GM12891 (cell line): ENCODE measurements around the gene PDGFD.

Source experiments
- DNase-seq: peaks from one replicate; pipeline ENCODE4 v3.0.0; 2011; ENCODE audit warnings: low spot score; ENCODE audit not compliant: insufficient read length
- FAIRE-seq: peaks from 2 replicates; lab custom pipeline; 2011; peaks lifted over from hg19 to GRCh38; lab: Jason Lieb, UNC
- PAX5 ChIP-seq: IDR thresholded peaks from 2 replicates; pipeline ENCODE4 v1.6.1; 2011; ENCODE audit warnings: low read length, moderate library complexity, mild to moderate bottlenecking; ENCODE audit not compliant: insufficient read depth, severe bottlenecking
- POLR2A ChIP-seq: IDR thresholded peaks from 2 replicates; pipeline ENCODE4 v1.6.1; 2011; ENCODE audit warnings: low read depth, low read length, control low read depth
- POLR2AphosphoS5 ChIP-seq: IDR thresholded peaks from 2 replicates; pipeline ENCODE4 v1.6.1; 2011; ENCODE audit warnings: low read depth, low read length, control low read depth
- POU2F2 ChIP-seq: IDR thresholded peaks from 2 replicates; pipeline ENCODE4 v1.6.1; 2011; ENCODE audit warnings: low read depth, mild to moderate bottlenecking, control low read depth, low read length, moderate library complexity
- SPI1 ChIP-seq: IDR thresholded peaks from 2 replicates; pipeline ENCODE4 v1.6.1; 2011; ENCODE audit warnings: low read depth, low read length, control low read depth
- TAF1 ChIP-seq: IDR thresholded peaks from 2 replicates; pipeline ENCODE4 v1.6.1; 2011; ENCODE audit warnings: low read depth, low read length, control low read depth

Gene PDGFD

GRCh38 chr11:103940551-103940950 lies 223.4 kb downstream of the PDGFD start:
- no peak for FAIRE-seq
- no peak for DNase-seq
- TF ChIP-seq TAF1 (no peak), PAX5 (no peak), POLR2A (no peak), POU2F2 (no peak), SPI1 (no peak), POLR2AphosphoS5 (no peak)

DNA sequence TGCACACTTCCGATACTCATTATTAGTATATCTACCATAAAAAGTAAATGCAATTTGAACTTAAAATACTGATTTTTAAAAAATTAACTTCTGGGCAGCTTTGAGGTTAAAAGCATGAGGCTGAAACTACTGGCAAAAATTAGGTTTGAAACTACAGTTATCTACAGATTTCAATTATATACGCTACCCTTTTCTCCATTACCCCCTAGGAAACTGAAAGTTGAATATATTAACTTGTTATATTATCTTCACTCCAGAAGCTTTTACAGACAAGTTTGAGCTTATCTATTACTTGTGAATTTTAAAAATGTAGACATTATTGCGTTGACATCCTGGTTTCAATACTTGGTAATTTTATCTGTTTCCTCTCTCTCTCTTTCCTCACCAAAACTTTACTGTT lies 224.3 kb downstream of the PDGFD start:
- FAIRE-seq, result no peak
- no peak for DNase-seq
- TF ChIP-seq POLR2A (no peak), POLR2AphosphoS5 (no peak), PAX5 (no peak), TAF1 (no peak), SPI1 (no peak), POU2F2 (no peak)

DNA sequence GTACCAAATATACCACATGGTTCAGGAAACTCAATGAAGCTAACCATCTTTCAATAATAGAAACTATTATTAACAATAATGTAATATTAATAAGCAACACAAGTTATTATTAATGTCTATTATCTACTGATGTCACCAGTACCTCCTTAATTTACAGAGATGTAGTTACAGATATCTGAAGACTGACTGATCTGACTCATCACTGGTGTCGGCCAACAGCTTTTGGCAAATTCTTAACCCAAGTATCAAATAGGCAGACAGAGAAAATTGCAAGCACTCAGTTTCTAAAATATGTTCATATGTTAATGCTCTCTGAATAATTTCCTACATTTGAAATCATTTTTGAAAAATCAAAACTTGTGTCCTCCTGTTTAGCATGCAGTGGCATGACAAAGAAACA lies 227.9 kb downstream of the PDGFD start:
- FAIRE-seq, result no peak
- no peak for DNase-seq
- TF ChIP-seq POLR2AphosphoS5, result no peak
- no peak for TF ChIP-seq PAX5
- no peak for TF ChIP-seq TAF1
- no peak for TF ChIP-seq SPI1
- no peak for TF ChIP-seq POU2F2
- TF ChIP-seq POLR2A, result no peak

GRCh38 chr11:103935219-103935618 lies 228.7 kb downstream of the PDGFD start:
- TF ChIP-seq PAX5, result no peak
- TF ChIP-seq POLR2AphosphoS5, result no peak
- no peak for TF ChIP-seq TAF1
- TF ChIP-seq POU2F2, result no peak
- no peak for TF ChIP-seq POLR2A
- no peak for TF ChIP-seq SPI1
- FAIRE-seq (no peak), DNase-seq (no peak)

DNA sequence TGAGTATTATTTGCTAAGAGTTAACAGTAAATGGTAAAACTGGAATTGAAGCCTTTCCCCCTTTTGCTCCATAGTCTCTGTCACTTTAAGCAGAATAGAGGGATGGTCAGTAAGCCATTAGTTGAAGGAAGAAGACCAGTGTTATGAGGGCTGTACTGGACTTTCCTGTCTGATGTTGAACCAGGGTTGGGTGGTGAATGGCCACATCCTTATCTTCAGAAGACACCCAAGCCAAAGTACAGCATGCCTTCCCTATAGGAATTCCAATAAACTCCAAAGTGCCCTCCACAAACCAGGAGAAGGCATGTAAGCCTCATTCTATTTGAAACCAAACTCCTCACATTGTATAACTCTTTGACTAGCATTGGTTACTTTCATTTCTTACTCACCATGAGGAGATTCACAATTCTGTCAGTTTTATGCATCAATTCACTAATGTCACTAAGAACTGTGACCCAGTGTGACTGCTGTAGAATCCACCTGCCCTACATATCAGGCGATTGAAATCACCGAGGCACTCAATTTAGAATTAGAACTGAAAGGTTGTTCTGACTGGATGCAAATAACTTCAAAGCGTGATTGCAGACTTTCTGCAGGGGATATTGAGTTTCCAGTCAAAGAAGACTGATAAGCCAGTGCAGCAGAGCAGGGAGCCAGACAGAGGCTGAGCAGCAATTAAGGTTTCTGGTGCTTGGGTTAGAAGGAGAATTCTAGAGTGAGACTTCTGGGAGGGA lies 234.6 kb downstream of the PDGFD start:
- no peak for DNase-seq
- TF ChIP-seq TAF1, result no peak
- peak; percentile 40 for TF ChIP-seq PAX5
- no peak for TF ChIP-seq POLR2A
- no peak for TF ChIP-seq POLR2AphosphoS5
- no peak for TF ChIP-seq SPI1
- peak; percentile 97 for TF ChIP-seq POU2F2
- FAIRE-seq, result peak; percentile 91

- DNase-seq (no peak), FAIRE-seq (peak; percentile 58)
- TF ChIP-seq POLR2A (no peak), PAX5 (no peak), POU2F2 (no peak), SPI1 (no peak), POLR2AphosphoS5 (no peak), TAF1 (no peak)
Measured at GRCh38 chr11:103928802-103929161, 235.2 kb downstream of the PDGFD start.

DNA sequence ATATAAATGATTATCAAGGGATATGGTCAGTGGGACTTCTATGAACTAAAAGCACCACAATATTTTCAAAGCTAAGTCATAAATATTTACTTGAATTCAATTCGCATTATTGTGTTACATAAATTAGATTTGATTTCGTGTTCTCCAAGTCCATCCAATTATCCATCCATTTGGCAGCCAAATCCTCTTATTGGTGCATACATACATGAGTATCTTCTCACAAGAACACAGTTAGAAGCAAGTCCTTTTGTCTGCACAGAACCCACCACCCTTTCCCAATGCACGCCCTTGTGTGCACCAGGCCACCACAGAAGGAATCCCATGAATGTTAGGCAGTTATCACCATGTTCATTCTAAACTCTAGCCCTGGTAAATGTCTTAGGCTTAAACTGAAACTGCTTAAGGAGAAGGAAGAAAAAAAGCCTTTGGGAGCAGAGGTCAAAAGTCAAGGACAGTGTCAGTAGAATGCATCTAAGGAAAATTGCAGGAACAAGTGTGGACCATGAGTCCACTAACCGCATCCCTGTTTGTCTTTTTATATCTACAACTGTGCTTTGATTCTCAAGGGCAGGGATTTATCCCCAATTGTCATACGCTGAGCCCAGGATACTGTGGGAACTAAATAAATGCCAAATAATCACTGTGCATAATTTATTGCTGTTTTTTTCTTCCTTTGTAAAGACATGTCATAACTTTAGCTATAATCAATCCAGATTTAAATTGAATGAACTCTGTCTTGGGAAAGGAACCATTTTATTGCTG lies 235.7 kb downstream of the PDGFD start:
- TF ChIP-seq PAX5 (no peak), POLR2AphosphoS5 (no peak), POU2F2 (no peak), SPI1 (no peak), POLR2A (no peak), TAF1 (no peak)
- DNase-seq (no peak), FAIRE-seq (no peak)

- FAIRE-seq (peak; percentile 89), DNase-seq (no peak)
- TF ChIP-seq TAF1 (no peak), POLR2A (no peak)
Measured at GRCh38 chr11:103927535-103927934, 236.4 kb downstream of the PDGFD start.

- FAIRE-seq, result no peak
- no peak for DNase-seq
- no peak for TF ChIP-seq POLR2A
- TF ChIP-seq POLR2AphosphoS5, result no peak
Measured at GRCh38 chr11:103926990-103927389, 237.0 kb downstream of the PDGFD start.
